HG02938 (cell line): ENCODE data around the gene GJB5.

Source experiments
- ATAC-seq: cut with Tn5 transposase; IDR thresholded peaks from one replicate; pipeline ENCODE4 v1.9.1; 2021; ENCODE audit warnings: mild to moderate bottlenecking, moderate library complexity; ENCODE audit not compliant: unreplicated experiment

The GJB5 gene

GRCh38 chr1:34744851-34745250 is 10.0 kb upstream of the GJB5 start:
- no peak for ATAC-seq

GRCh38 chr1:34745666-34746065 is 9.2 kb upstream of the GJB5 start:
- ATAC-seq = no peak

GRCh38 chr1:34746101-34746500 is 8.7 kb upstream of the GJB5 start:
- ATAC-seq = no peak

- ATAC-seq = no peak
Observed at GRCh38 chr1:34746785-34747637, 7.8 kb upstream of the GJB5 start.

GRCh38 chr1:34747638-34747941 is 7.3 kb upstream of the GJB5 start:
- no peak for ATAC-seq

GRCh38 chr1:34749992-34750391 is 4.9 kb upstream of the GJB5 start:
- no peak for ATAC-seq

- ATAC-seq = no peak
Observed at GRCh38 chr1:34750610-34751009, 4.2 kb upstream of the GJB5 start.

- ATAC-seq = no peak
Observed at GRCh38 chr1:34753163-34753562, 1.7 kb upstream of the GJB5 start.

- ATAC-seq = no peak
Observed at GRCh38 chr1:34755961-34756360, 1.1 kb downstream of the GJB5 start.

GRCh38 chr1:34757386-34757785 is 2.5 kb downstream of the GJB5 start:
- ATAC-seq = no peak

- ATAC-seq = no peak
Observed at GRCh38 chr1:34758751-34759150, 3.9 kb downstream of the GJB5 start.

- ATAC-seq = no peak
Observed at GRCh38 chr1:34759503-34760357, 4.9 kb downstream of the GJB5 start, which contains the start of gene GJB4. Gene GJB4 (plus strand): TSS chr1:34759740. CDS start chr1:34761255, 1,515 bp downstream.

GRCh38 chr1:34761176-34761761 is 6.4 kb downstream of the GJB5 start:
- no peak for ATAC-seq

- ATAC-seq = no peak
Observed at GRCh38 chr1:34761776-34762307, 7.0 kb downstream of the GJB5 start.

GRCh38 chr1:34762474-34763141 is 7.8 kb downstream of the GJB5 start:
- no peak for ATAC-seq

GRCh38 chr1:34763142-34763781 is 8.4 kb downstream of the GJB5 start:
- no peak for ATAC-seq

GRCh38 chr1:34768856-34769255 is 14.0 kb downstream of the GJB5 start:
- no peak for ATAC-seq

- ATAC-seq = no peak
Observed at GRCh38 chr1:34770891-34771504, 16.2 kb downstream of the GJB5 start.

- no peak for ATAC-seq
Observed at GRCh38 chr1:34771573-34772371, 16.9 kb downstream of the GJB5 start.
